HepG2 (cell line): ENCODE data around the gene NR2C1. TPM values are rescaled to one million over a fixed set of nuclear protein-coding genes. Genes with fewer than 3 reads are reported as not detected.

Experiments used
- CC2D1A ChIP-seq: sonication (generic); formaldehyde crosslinking; IDR thresholded peaks from 2 replicates; pipeline ENCODE4 v1.8.1; 2023; ENCODE audit warnings: mild to moderate bottlenecking, missing genetic modification reagents
- CENPT ChIP-seq: sonication (generic); formaldehyde crosslinking; IDR thresholded peaks from 2 replicates; pipeline ENCODE4 v1.8.0; 2022; ENCODE audit warnings: low read depth, mild to moderate bottlenecking, moderate library complexity, missing genetic modification reagents
- MLLT10 ChIP-seq: sonication (generic); formaldehyde crosslinking; IDR thresholded peaks from 2 replicates; pipeline ENCODE4 v1.4.0; 2020; ENCODE audit warnings: missing genetic modification reagents
- NRL ChIP-seq: sonication (generic); formaldehyde crosslinking; IDR thresholded peaks from 2 replicates; pipeline ENCODE4 v1.5.0; 2020; ENCODE audit warnings: missing genetic modification reagents, mild to moderate bottlenecking, moderate library complexity, borderline replicate concordance
- PHF21A ChIP-seq: sonication (generic); formaldehyde crosslinking; IDR thresholded peaks from 2 replicates; pipeline ENCODE4 v1.5.0; 2020; ENCODE audit warnings: mild to moderate bottlenecking, missing genetic modification reagents
- PITX1 ChIP-seq: sonication (generic); formaldehyde crosslinking; IDR thresholded peaks from 2 replicates; pipeline ENCODE4 v1.5.1; 2020; ENCODE audit warnings: mild to moderate bottlenecking, missing genetic modification reagents
- RARA ChIP-seq: IDR thresholded peaks from 2 replicates; pipeline ENCODE4 v1.6.1; 2016; ENCODE audit warnings: missing genetic modification reagents, missing compliant biosample characterization
- SMC3 ChIP-seq: IDR thresholded peaks from 2 replicates; pipeline ENCODE4 v1.6.1; 2011; ENCODE audit warnings: low read length, improper control_type of control experiment
- THYN1 ChIP-seq: sonication (generic); formaldehyde crosslinking; IDR thresholded peaks from 2 replicates; pipeline ENCODE4 v1.8.1; 2023; ENCODE audit warnings: low read depth, mild to moderate bottlenecking, moderate library complexity, missing genetic modification reagents, borderline replicate concordance
- YEATS4 ChIP-seq: sonication (generic); formaldehyde crosslinking; IDR thresholded peaks from 2 replicates; pipeline ENCODE4 v1.4.0; 2020; ENCODE audit warnings: missing genetic modification reagents, borderline replicate concordance
- ZBTB1 ChIP-seq: sonication (generic); formaldehyde crosslinking; IDR thresholded peaks from 2 replicates; pipeline ENCODE4 v1.4.0; 2020; ENCODE audit warnings: missing genetic modification reagents, borderline replicate concordance
- ZC3H13 ChIP-seq: sonication (generic); formaldehyde crosslinking; IDR thresholded peaks from 2 replicates; pipeline ENCODE4 v1.8.1; 2023; ENCODE audit warnings: mild to moderate bottlenecking, missing genetic modification reagents, moderate library complexity
- ZFP36L1 ChIP-seq: sonication (generic); formaldehyde crosslinking; IDR thresholded peaks from 2 replicates; pipeline ENCODE4 v1.8.0; 2022; ENCODE audit warnings: mild to moderate bottlenecking, missing genetic modification reagents, moderate library complexity
- ZKSCAN1 ChIP-seq: fragments of 150-350 bp; IDR thresholded peaks from 2 replicates; pipeline ENCODE4 v1.6.1; 2014; ENCODE audit warnings: low read length
- ZNF121 ChIP-seq: sonication (generic); formaldehyde crosslinking; IDR thresholded peaks from 2 replicates; pipeline ENCODE4 v1.5.0; 2020; ENCODE audit warnings: mild to moderate bottlenecking, missing genetic modification reagents
- ZNF124 ChIP-seq: sonication (generic); formaldehyde crosslinking; IDR thresholded peaks from 2 replicates; pipeline ENCODE4 v1.4.0; 2020; ENCODE audit warnings: missing genetic modification reagents
- ZNF543 ChIP-seq: sonication (generic); formaldehyde crosslinking; IDR thresholded peaks from 2 replicates; pipeline ENCODE4 v1.4.0; 2020; ENCODE audit warnings: mild to moderate bottlenecking, missing genetic modification reagents
- ZNF564 ChIP-seq: sonication (generic); formaldehyde crosslinking; IDR thresholded peaks from 2 replicates; pipeline ENCODE4 v1.8.1; 2023; ENCODE audit warnings: mild to moderate bottlenecking, missing genetic modification reagents
- ZNF570 ChIP-seq: sonication (generic); formaldehyde crosslinking; IDR thresholded peaks from 2 replicates; pipeline ENCODE4 v1.4.0; 2020; ENCODE audit warnings: mild to moderate bottlenecking, missing genetic modification reagents, borderline replicate concordance
- ZSCAN21 ChIP-seq: sonication (generic); formaldehyde crosslinking; IDR thresholded peaks from 2 replicates; pipeline ENCODE4 v1.8.0; 2022; ENCODE audit warnings: mild to moderate bottlenecking, missing genetic modification reagents, moderate library complexity, borderline replicate concordance
- polyA plus RNA-seq, 8 experiments: library from polyadenylated mRNA; depleted of rRNA in 3 of 8; stranded (reverse) in 7 of 8; unstranded in 1 of 8; fragments of >200 nt; fragmentation: Illumina TruSeq in 4 of 8; extraction: Trizol in 4 of 8; gene quantifications; 2 replicates each; pipeline versions ENCODE4 v1.2.1 to v1.2.3, GENCODE V29; 2011 to 2016; ENCODE audit warnings: low read depth in 4 of 8, missing spikeins in 1 of 8, mixed read lengths in 1 of 8; ENCODE audit not compliant: insufficient read depth in 1 of 8
- total RNA-seq, 5 experiments: library from RNA; depleted of rRNA; stranded (reverse); fragments of >200 nt; fragmentation: Illumina TruSeq; extraction: Trizol; gene quantifications; 2 replicates each; pipeline ENCODE4 v1.2.3, GENCODE V29; 2016; ENCODE audit warnings: low read depth in 1 of 5
- TF ChIP-seq, protein P1 (sequence below): sonication (generic); formaldehyde crosslinking; IDR thresholded peaks from 2 replicates; pipeline ENCODE4 v1.9.0; 2022; ENCODE audit warnings: missing genetic modification reagents, mild to moderate bottlenecking, borderline replicate concordance
- TF ChIP-seq, protein P2 (sequence below): sonication (generic); formaldehyde crosslinking; IDR thresholded peaks from 2 replicates; pipeline ENCODE4 v1.4.0; 2020; ENCODE audit warnings: mild to moderate bottlenecking, low read depth, missing genetic modification reagents
- TF ChIP-seq, protein P3 (sequence below): conservative IDR thresholded peaks from 2 replicates; pipeline ENCODE4 v1.6.1; 2018; ENCODE audit warnings: missing genetic modification reagents
- TF ChIP-seq, protein P4 (sequence below): IDR thresholded peaks from 2 replicates; pipeline ENCODE4 v1.6.1; 2016; ENCODE audit warnings: mild to moderate bottlenecking, missing biosample characterization, missing genetic modification reagents
- TF ChIP-seq, protein P5 (sequence below): sonication (generic); formaldehyde crosslinking; conservative IDR thresholded peaks from 2 replicates; pipeline ENCODE4 v1.4.0; 2020; ENCODE audit warnings: missing genetic modification reagents

Gene NR2C1
- total and polyA plus RNA-seq, 2 of the 13 experiments (the other 11 are each of a cell fraction or from before 2014, with no cell fraction given): 38.0 to 70.8 TPM

DNA sequence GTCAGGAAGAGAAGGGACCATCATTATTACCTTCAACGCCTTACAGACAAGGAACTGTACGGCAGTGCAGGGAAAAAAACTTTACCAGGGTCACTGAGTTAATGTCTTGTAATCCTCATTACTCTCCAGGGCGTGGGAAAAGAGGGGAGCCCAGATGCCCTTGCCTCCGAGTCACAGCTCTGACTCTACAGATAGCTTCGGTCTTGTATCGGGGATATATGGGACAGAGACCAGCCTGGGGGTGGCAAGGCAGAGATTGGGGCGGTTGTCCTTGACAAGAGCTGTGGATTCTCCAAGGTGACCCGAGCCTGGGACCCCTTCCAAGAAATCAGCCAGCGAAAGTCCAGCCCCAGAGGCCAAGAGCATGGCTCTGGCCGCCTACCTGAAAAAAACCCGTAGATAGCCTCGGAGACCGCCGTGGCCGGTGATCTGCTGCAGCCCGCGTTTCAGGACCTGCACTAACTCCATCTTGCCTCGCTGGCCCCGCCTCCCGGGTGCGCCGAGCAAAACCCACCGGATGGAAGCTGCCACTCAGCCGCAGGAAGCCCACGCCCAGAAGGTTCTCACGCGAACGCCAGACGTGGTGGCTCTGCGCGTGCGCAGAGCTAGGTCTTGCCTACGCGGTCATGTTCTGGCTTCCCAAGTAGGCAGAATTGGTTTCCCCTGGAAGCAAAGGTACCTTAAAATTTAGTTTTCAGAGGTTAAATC lies 70.1 kb downstream of the NR2C1 start, which contains the start of gene NDUFA12 (continued):
- TF ChIP-seq ZNF121 (no peak), PHF21A (CRISPR knock-in tag) (peak; percentile 69; the same call in 1 of the 2 replicates), THYN1 (CRISPR knock-in tag) (no peak), ZBTB1 (CRISPR knock-in tag) (no peak), ZC3H13 (no peak), ZSCAN21 (peak; percentile 74; the same call in 1 of the 2 replicates), MLLT10 (CRISPR knock-in tag) (no peak), RARA (CRISPR knock-in tag) (0 out of 2 replicates have a peak, but pooled peaks have one; percentile 7), YEATS4 (peak; percentile 92; the same call in 1 of the 2 replicates), CC2D1A (CRISPR knock-in tag) (no peak), NRL (peak; percentile 65; the same call in 1 of the 2 replicates), CENPT (CRISPR knock-in tag) (no peak), ZNF124 (CRISPR knock-in tag) (peak; percentile 92; the same call in 1 of the 2 replicates), ZFP36L1 (CRISPR knock-in tag) (peak; percentile 57; the same call in 1 of the 2 replicates), PITX1 (CRISPR knock-in tag) (peak; percentile 67), ZNF570 (CRISPR knock-in tag) (no peak), ZNF543 (CRISPR knock-in tag) (peak; percentile 80; the same call in 1 of the 2 replicates), ZKSCAN1 (no peak), ZNF564 (CRISPR knock-in tag) (peak; percentile 37; the same call in 1 of the 2 replicates), SMC3 (no peak)
- TF ChIP-seq, protein P1, sequence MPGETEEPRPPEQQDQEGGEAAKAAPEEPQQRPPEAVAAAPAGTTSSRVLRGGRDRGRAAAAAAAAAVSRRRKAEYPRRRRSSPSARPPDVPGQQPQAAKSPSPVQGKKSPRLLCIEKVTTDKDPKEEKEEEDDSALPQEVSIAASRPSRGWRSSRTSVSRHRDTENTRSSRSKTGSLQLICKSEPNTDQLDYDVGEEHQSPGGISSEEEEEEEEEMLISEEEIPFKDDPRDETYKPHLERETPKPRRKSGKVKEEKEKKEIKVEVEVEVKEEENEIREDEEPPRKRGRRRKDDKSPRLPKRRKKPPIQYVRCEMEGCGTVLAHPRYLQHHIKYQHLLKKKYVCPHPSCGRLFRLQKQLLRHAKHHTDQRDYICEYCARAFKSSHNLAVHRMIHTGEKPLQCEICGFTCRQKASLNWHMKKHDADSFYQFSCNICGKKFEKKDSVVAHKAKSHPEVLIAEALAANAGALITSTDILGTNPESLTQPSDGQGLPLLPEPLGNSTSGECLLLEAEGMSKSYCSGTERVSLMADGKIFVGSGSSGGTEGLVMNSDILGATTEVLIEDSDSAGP (CRISPR knock-in tag): peak; percentile 95
- TF ChIP-seq, protein P2, sequence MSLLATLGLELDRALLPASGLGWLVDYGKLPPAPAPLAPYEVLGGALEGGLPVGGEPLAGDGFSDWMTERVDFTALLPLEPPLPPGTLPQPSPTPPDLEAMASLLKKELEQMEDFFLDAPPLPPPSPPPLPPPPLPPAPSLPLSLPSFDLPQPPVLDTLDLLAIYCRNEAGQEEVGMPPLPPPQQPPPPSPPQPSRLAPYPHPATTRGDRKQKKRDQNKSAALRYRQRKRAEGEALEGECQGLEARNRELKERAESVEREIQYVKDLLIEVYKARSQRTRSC (CRISPR knock-in tag): no peak
- TF ChIP-seq, protein P3, sequence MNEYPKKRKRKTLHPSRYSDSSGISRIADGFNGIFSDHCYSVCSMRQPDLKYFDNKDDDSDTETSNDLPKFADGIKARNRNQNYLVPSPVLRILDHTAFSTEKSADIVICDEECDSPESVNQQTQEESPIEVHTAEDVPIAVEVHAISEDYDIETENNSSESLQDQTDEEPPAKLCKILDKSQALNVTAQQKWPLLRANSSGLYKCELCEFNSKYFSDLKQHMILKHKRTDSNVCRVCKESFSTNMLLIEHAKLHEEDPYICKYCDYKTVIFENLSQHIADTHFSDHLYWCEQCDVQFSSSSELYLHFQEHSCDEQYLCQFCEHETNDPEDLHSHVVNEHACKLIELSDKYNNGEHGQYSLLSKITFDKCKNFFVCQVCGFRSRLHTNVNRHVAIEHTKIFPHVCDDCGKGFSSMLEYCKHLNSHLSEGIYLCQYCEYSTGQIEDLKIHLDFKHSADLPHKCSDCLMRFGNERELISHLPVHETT (CRISPR knock-in tag): peak; percentile 51; the same call in 1 of the 2 replicates
- TF ChIP-seq, protein P4, sequence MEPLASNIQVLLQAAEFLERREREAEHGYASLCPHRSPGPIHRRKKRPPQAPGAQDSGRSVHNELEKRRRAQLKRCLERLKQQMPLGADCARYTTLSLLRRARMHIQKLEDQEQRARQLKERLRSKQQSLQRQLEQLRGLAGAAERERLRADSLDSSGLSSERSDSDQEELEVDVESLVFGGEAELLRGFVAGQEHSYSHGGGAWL (CRISPR knock-in tag): peak; percentile 84; the same call in 1 of the 2 replicates
- TF ChIP-seq, protein P5, sequence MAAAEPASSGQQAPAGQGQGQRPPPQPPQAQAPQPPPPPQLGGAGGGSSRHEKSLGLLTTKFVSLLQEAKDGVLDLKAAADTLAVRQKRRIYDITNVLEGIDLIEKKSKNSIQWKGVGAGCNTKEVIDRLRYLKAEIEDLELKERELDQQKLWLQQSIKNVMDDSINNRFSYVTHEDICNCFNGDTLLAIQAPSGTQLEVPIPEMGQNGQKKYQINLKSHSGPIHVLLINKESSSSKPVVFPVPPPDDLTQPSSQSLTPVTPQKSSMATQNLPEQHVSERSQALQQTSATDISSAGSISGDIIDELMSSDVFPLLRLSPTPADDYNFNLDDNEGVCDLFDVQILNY (CRISPR knock-in tag): 0 out of 2 replicates have a peak, but pooled peaks have one; percentile 40
